Measurements from ENCODE around the gene BCORL1.

DNA sequence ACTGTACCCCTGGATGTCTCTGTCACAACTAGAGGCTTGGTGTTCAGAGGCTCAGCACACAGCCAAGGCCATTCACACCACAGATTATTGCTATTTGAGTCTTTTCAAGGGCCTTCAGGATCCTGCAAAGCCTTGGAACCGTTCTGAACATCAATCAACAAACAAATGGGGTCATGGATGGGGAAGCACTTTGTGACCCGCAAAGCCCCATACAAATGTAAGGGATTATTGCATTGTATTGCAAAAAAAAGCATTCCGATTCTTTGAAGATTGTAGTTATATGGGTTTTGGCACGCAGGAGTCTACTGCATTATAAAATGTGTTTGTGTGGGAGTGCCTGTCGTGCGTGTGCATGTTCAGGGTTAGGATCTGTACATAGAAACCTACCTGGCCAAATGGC lies 17.3 kb upstream of the BCORL1 start:
- TF ChIP-seq POLR2A (IDR thresholded peaks at IDR 0.05), result no peak
- TF ChIP-seq, protein P1, sequence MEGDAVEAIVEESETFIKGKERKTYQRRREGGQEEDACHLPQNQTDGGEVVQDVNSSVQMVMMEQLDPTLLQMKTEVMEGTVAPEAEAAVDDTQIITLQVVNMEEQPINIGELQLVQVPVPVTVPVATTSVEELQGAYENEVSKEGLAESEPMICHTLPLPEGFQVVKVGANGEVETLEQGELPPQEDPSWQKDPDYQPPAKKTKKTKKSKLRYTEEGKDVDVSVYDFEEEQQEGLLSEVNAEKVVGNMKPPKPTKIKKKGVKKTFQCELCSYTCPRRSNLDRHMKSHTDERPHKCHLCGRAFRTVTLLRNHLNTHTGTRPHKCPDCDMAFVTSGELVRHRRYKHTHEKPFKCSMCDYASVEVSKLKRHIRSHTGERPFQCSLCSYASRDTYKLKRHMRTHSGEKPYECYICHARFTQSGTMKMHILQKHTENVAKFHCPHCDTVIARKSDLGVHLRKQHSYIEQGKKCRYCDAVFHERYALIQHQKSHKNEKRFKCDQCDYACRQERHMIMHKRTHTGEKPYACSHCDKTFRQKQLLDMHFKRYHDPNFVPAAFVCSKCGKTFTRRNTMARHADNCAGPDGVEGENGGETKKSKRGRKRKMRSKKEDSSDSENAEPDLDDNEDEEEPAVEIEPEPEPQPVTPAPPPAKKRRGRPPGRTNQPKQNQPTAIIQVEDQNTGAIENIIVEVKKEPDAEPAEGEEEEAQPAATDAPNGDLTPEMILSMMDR (IDR thresholded peaks at IDR 0.05), result no peak

All from Peyer's patch (tissue), 4 donors.